GM21529 (cell line): Measurements from ENCODE around the gene ATR.
"Not testable (repeated sequence)": the region's sequence is repeated elsewhere in the genome, so short reads cannot be mapped to it uniquely, and the experiment has no call there.

Source experiments
- ATAC-seq: cut with Tn5 transposase; IDR thresholded peaks from one replicate; pipeline ENCODE4 v1.9.1; 2021; ENCODE audit not compliant: unreplicated experiment

ATR gene

DNA sequence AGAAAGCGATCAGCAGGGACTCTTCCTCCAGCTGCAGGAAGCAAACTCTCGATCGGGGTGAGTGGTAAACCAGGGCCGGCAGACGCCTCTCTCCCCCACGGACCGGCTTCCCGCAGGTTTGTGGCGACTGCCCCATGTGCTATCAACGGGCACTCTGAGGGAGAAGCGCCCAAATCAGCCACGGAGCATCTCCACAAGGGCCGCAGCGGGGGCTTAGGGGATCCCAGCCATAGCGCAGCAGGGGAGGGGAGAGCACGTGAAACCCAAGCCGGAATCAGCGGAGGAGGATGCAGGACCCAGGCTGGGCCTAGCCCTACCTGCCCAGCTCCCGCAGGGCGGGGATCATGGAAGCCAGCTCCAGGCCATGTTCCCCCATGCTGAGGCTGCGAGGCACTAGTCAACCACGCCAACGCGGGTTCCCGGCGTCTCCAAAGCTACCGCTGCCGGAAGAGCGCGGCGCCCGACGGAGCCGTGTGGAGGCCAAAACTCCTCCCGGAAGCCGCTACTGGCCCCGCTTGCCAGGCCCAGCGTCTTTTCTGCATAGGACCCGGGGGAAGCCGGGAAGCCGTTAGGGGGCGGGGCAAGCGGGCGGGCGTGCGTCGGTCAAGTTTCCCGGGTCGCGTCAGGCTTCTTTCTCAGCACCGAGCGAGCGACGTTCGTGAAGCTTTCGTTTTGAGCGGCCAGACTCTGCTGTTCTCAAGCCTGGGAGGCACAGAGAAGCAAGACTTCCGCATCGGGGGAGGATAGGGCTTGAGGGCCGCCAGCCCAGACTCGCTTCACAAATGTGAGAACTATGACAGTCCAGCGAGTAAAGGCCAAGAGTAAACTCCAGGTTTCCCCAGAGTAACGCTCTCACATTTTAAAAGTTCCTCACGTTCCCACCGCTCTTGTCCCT is at the start of gene ATR:
Gene ATR, minus strand, starts transcription at position 405 of the 895 bp plus-strand sequence. Its CDS starts 29 bp downstream, at position 376.
- peak; percentile 95 for ATAC-seq

- no peak for ATAC-seq
Observed at GRCh38 chr3:142626971-142627370, 48.4 kb upstream of the ATR start.

GRCh38 chr3:142625153-142625440 is 46.6 kb upstream of the ATR start:
- ATAC-seq = no peak

DNA sequence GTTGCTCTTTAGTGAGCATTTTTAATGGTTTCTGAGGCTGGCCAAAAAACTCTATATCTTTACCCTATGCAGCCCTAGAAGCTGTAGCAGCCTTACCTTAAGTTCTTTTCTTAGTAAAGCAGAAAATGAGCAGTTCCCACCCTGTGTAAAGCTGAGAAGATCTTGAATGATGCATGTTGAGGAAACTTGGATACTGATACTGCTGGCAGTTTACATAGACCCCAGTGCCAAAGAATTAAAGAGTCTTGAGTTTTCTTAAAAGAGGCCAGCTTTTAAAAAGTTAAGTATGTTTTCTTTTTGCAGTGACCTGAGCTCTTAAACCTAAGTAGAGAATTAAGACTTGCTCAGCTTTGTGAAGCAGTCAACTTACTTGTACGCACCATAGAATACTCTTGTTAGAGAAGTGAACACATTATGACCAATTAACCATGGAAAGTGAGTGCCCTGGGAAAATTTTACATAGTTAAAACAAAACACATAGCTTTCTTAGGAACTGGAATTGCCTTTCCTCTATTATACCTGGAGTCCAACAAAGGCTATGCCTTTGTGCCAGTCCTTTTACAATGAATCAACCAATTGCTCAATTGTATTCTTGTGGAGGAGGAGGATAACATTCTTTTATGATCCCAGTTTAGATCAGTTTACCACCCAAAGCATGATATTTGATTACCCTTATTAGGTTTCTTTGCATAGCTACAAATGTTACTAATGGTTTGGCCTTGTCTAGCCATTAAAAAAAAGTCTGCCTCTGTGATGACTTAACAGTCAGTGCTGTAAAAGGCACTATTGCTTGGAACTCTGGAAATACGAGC is 46.0 kb upstream of the ATR start:
- ATAC-seq = no peak

DNA sequence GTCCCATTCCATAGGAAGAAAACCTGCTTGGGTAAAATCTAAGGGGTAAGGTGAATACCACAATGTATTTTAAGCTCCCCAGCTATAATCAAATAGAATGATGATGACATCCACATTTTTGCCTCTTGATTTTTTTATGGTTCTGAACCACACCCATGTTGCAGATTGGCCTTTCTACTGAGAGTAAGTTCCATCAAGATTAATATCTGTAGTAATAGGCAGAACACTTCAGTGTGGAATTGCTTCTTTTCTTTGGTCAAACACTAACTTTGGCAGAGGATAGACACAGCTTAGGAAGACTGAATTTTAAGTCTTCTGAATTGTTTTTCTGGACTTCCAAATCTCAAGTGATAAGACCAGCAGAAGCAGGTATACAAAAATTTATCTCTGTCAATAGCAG is 44.7 kb upstream of the ATR start:
- no peak for ATAC-seq

GRCh38 chr3:142622405-142622804 is 43.9 kb upstream of the ATR start:
- no peak for ATAC-seq

GRCh38 chr3:142618917-142619461 is 40.5 kb upstream of the ATR start:
- no peak for ATAC-seq

DNA sequence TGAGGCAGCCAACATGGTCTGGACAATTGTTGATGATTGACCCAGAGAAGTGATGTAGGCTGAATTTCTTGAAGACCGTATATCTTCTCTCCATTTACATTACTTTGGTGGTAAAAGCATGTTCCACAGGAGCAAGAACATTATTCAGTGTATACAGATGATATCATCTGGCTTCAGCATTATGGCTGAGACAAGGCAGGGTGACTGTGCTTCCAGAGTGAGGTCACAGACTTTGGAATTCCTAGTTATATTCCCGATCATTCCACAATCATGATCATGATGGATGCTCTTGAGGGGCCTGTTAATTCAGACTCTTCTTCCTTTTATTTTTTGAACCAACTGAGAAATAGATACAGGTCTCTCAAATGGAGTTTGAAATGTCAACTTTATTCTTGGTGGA is 36.6 kb upstream of the ATR start:
- ATAC-seq = no peak

DNA sequence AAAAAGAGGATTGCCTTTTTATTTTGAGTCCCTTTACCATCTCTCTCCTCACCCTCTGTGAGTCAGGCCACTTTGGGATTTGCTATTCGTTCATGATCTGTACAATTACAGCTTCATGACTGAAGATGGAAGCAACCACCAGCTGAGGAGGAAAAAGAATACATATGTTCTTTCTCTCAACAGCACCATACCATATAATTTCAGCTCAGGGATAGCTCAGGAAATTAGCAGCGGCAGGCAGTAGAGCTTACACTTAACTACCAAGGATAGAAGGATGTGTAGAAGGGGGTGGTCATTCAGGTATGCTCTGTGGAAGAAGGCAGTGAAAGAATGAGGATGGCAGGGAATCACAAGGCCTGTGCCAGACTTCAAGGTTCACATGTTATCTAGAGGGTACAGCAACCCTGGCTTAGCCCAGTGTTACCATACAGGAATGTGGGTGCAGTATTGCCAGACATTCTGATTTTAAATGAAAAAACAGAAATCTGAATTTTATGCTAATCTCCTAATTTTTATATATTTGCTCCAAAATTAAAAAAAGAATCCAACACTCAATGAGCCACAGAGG is 35.6 kb upstream of the ATR start:
- no peak for ATAC-seq

DNA sequence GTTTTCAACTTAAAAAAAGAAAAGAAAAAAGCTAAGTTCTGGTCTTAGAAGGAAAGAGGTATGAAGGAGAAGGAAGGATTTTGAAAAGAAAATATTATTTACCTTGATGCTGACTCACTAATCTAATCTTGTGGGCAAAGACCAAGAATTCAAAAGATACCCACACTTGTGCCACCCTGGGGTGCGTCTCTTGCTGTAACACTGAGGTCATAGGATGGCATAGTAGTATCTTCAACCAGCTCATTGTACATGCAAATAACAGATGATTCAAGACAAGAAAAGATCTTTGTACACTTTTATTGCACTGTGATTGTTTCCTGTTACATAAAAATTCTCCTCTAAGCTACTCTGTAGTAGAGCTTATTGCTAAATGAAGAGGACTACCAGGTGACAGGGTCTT is 35.0 kb upstream of the ATR start:
- no peak for ATAC-seq

DNA sequence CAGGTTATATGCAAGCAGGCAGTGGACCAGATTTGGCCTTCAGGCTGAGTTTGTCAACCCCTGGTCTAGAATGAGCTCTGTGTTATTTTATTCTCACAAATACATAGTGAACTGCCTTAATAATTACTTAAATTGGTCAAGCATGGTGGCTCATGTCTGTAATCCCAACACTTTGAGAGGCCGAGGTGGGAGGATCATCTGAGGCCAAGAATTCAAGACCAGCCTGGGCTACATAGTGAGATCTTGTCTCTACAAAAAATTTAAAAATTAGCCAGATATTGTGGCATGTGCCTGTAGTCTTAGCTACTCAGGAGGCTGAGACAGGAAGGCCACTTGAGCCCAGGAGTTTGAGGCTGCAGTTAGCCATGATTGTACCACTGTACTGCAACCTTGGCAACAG is 32.7 kb upstream of the ATR start:
- no peak for ATAC-seq

- no peak for ATAC-seq
Observed at GRCh38 chr3:142609136-142609535, 30.6 kb upstream of the ATR start.

GRCh38 chr3:142608631-142609030 is 30.1 kb upstream of the ATR start:
- no peak for ATAC-seq

DNA sequence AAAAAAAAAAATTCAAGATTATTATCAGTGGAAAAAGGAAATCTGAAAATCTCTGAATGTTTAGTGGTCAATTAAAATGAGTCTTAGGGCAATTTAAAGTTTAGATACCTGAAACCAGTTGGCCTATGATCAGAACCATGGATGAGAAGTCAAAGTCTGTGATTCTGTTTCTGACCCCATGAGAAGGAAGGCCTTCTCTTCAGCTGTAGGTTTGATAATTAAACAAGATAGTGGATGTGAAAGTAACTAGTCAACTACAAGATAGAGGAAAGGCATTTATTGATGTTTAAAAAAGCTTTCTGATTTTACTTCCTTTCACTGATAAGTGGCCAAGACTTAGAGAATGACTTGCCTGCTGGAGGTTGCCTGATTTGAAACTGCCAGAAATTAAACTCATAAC is 26.4 kb upstream of the ATR start:
- ATAC-seq = peak; percentile 42

DNA sequence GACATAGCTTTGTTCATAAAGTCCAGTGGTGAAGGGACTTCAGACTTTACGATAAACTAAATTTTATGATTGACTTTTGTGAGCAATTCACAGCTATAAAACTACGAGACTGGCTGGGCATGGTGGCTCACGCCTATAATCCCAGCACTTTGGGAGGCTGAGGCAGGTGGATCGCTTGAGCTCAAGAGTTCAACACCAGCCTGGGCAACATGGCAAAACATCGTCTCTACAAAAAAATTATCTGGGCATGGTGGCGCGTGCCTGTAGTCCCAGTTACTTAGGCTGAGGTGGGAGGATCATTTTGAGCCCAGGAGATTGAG is 24.8 kb upstream of the ATR start:
- ATAC-seq = not testable (repeated sequence)

DNA sequence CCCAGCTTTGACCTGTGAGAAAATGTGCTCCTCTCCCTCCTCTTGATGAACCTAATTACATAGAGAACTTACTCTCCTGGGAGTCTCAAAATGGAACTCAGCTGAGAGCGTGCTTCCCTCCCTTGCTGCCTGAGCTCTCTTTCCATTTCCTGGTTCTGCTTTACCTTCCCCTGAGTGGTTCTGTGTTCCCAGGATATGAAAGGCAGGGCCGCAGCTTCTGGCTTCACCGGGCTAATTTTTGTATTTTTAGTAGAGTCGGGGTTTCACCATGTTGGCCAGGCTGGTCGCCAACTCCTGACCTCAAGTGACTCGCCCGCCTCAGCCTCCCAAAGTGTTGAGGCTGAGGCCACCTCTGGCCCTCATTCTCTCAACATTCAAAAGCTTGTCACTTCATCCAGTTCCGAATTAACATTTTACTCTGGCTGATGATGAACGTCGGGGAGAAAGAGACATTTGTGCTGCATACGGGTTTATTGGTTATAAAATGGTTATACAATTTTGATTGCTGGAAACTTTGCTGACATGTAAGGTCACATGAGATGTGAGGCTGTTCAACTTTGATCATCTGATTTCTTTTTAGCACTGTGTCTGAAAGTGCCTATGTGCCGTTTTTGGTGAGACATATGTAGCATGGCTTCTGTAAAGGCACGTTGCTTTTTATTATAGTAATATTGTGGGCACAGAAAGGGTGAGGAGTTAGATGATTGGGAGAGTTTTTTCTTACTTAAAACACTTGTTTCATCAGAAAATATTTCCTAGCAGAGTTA is 24.3 kb upstream of the ATR start:
- ATAC-seq = no peak

- no peak for ATAC-seq
Observed at GRCh38 chr3:142601713-142602112, 23.2 kb upstream of the ATR start.

DNA sequence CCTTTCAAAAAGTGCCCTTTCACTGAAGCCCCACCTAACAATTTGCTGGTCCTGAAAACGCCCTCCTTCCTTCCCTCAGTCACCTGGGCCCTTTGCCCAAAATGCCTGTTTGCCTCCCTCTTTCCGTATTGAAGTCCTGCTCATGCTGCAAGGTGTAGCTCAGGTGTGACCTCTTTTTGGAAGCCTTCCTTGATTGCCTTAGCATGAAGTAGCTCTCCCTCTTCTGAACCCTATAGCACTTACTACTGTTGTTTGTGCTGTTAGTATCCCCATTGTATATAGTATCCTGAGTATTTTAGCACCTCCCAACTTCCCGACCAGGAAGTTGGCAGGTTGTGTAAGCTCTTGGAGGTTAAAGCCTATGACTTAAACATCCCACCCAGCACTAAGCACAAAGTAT is 19.4 kb upstream of the ATR start:
- ATAC-seq = no peak

GRCh38 chr3:142596726-142597088 is 18.2 kb upstream of the ATR start:
- no peak for ATAC-seq

GRCh38 chr3:142595951-142596725 is 17.6 kb upstream of the ATR start, which contains the start of gene PLS1:
TSS of gene PLS1 (plus strand) at chr3:142596393. CDS start at chr3:142664238, 67,845 bp downstream.
- peak; percentile 87 for ATAC-seq
